ENCODE data around the gene ANO7. TPM values are rescaled to one million over a fixed set of nuclear protein-coding genes. Genes with fewer than 3 reads are reported as not detected.

ANO7 gene
- total and polyA plus RNA-seq, 7 experiments from 2014 or later, result 0.16 to 0.94 (median 0.30) TPM; not detected in 1

DNA sequence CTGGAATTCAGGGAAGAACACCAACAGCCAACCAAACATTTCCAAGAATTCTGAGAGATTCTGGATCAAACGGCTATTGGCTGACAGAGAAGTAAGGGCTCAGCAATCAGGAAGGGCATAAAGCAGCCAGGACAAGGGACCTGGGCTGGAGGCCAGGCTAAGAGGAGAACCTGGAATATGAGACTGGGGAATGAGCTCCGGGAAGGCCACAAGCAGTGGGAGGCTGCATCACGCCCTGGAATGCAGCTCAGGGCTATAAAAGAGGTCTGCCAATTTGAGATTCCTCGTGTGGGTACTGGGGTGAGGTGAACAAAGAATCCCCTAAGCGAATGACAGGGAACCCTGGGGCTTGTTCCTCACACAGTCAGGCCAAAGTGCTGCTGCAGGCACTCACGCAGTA, 60.4 kb downstream of the ANO7 start:
- ATAC-seq, result no peak
- H3K9me3 Mint-ChIP-seq, result no peaks in the 10 kb centered on the region
- H3K4me3 Mint-ChIP-seq, result no peak overlapping the region
- H3K4me1 Mint-ChIP-seq, result peaks cover 0 to 3% (median 0%) of the 10 kb centered on the region in 7 donors
- H3K27ac Mint-ChIP-seq, result no peak overlapping the region
- no peak overlapping the region for H3K27ac ChIP-seq (ENCODE audit: low read depth, low read length)
- H3K27me3 Mint-ChIP-seq, result no peaks in the 10 kb centered on the region
- no peaks in the 10 kb centered on the region for H3K27me3 ChIP-seq (ENCODE audit: control insufficient read depth in 2 of 2, insufficient read depth in 2 of 2, low read length in 2 of 2)
- ChIA-PET CTCF (no interaction called here), POLR2A (no interaction called here)
- H3K4me3 ChIP-seq (ENCODE audit: low read length), result no peak overlapping the region
- peaks cover 21 to 82% (median 44%) of the 10 kb centered on the region in 5 donors for H3K36me3 Mint-ChIP-seq
- no peaks in the 10 kb centered on the region for H3K9me3 ChIP-seq (ENCODE audit: control insufficient read depth in 2 of 3, low read length in 3 of 3)
- H3K4me1 ChIP-seq (ENCODE audit: control insufficient read depth in 2 of 2, insufficient read depth in 2 of 2, low read length in 2 of 2), result no peaks in the 10 kb centered on the region
- peaks cover 31 to 94% (median 41%) of the 10 kb centered on the region in 3 experiments for H3K36me3 ChIP-seq (ENCODE audit: control insufficient read depth in 2 of 3, insufficient read depth in 3 of 3, low read length in 3 of 3)
- no peak for DNase-seq
- intact Hi-C loops (cut with micrococcal nuclease), result no loop called here

DNA sequence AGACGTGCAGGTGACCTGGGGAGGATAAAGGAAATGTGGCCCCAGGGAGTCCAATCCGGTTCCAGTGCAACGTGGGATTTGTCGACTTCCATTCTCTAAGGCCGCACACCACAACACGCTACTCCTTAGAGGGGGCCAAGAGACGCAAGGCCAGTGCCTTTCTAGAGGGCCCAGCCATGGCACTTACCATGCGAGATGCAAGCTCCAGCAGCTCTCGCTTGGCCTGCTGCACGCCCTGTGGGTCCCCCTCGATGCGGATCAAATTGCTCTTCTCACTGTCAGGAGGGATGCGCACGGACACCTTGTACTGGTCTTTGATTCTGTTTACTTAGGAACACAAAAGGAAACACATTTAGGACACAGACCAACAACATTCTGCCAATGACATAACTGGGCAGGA, 61.2 kb downstream of the ANO7 start:
- intact Hi-C loops (cut with micrococcal nuclease), result no loop called here
- Mint-ChIP-seq H3K4me3 (no peak overlapping the region), H3K36me3 (peaks cover 17 to 77% (median 38%) of the 10 kb centered on the region in 5 donors), H3K27me3 (no peaks in the 10 kb centered on the region), H3K9me3 (no peaks in the 10 kb centered on the region), H3K4me1 (peaks cover 0 to 3% (median 0%) of the 10 kb centered on the region in 7 donors), H3K27ac (no peak overlapping the region)
- DNase-seq (no peak), ATAC-seq (no peak)
- POLR2A ChIA-PET, result no interaction called here
- Histone ChIP-seq H3K27me3 (ENCODE audit: control insufficient read depth in 2 of 2, insufficient read depth in 2 of 2, low read length in 2 of 2) (no peaks in the 10 kb centered on the region), H3K4me3 (ENCODE audit: low read length) (no peak overlapping the region), H3K4me1 (ENCODE audit: control insufficient read depth in 2 of 2, insufficient read depth in 2 of 2, low read length in 2 of 2) (no peaks in the 10 kb centered on the region), H3K9me3 (ENCODE audit: control insufficient read depth in 2 of 3, low read length in 3 of 3) (no peaks in the 10 kb centered on the region), H3K36me3 (ENCODE audit: control insufficient read depth in 2 of 3, insufficient read depth in 3 of 3, low read length in 3 of 3) (peaks cover 32 to 93% (median 43%) of the 10 kb centered on the region in 3 experiments), H3K27ac (ENCODE audit: low read depth, low read length) (no peak overlapping the region)
- CTCF ChIA-PET, result no interaction called here

DNA sequence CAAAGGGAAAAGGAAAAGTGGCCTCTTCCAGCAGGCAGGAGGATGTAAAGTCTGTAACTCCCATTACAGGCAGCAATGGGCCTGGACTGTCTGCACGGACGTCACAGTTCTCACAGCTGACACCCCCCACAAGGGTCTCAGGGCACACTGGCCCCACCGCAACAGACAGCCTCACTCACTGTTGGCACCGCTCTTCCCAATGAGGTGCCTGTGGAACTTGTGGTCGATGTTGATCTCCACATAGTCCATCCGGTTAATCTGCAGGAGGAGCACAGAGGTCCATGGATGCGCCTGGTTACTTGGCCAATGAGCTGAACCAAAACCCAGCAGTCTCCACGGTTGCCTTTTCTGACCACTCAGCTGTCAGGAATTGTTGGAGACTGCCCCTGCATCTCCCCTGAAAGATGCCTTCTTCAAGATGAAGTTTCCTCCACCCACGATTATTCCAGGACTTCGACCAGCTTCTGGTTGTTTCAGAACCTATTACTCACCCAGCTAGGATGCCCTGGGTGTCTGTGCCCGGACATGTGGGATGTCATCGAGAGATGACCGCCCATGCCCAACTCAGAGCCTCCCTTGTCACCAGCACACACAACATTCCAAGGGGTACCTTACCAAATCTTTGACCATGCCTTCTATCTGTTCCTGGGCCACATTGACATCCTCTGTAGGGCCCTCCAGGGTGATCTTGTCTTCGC, 64.5 kb downstream of the ANO7 start:
- CTCF ChIA-PET, result interaction anchor here (0.9 kb wide), 1 partner anchor 35 kb away, joined by 3 read pairs; no protein-coding TSS in a partner anchor
- peaks cover 22 to 76% (median 30%) of the 10 kb centered on the region in 5 donors for H3K36me3 Mint-ChIP-seq

DNA sequence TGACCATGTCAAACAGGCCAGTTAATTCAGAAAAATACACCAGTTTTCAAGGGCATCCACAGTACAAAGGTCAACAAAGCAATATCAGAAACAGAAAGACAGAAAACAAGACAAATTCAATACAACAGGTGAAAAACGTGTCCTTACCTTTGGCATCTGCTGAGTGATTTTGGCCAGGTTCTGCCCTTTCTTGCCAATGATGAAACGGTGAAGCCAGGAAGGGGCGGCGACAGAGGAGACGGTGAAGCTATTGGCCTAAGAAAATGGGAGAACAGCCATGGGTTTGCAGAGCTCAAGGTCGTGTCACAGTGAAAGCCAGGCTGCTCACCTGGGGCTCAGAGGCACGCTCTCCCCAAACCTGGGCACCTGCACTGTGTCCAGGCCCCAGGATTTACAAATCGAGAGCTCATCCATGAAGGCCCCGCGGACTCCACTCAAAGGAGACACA, 66.5 kb downstream of the ANO7 start:
- ChIA-PET CTCF (no interaction called here), POLR2A (no interaction called here)
- Histone ChIP-seq H3K4me1 (ENCODE audit: control insufficient read depth in 2 of 2, insufficient read depth in 2 of 2, low read length in 2 of 2) (no peaks in the 10 kb centered on the region), H3K27ac (ENCODE audit: low read depth, low read length) (no peak overlapping the region), H3K9me3 (ENCODE audit: control insufficient read depth in 2 of 3, low read length in 3 of 3) (no peaks in the 10 kb centered on the region), H3K4me3 (ENCODE audit: low read length) (no peak overlapping the region), H3K36me3 (ENCODE audit: control insufficient read depth in 2 of 3, insufficient read depth in 3 of 3, low read length in 3 of 3) (peaks cover 16 to 79% (median 30%) of the 10 kb centered on the region in 3 experiments), H3K27me3 (ENCODE audit: control insufficient read depth in 2 of 2, insufficient read depth in 2 of 2, low read length in 2 of 2) (no peaks in the 10 kb centered on the region)
- Mint-ChIP-seq H3K9me3 (no peaks in the 10 kb centered on the region), H3K27me3 (no peaks in the 10 kb centered on the region), H3K27ac (peak overlapping the region in 3 of 9 donors; percentile 46 to 64 (median 49)), H3K4me3 (no peak overlapping the region), H3K36me3 (peaks cover 18 to 60% (median 28%) of the 10 kb centered on the region in 5 donors), H3K4me1 (peaks cover 0 to 7% (median 0%) of the 10 kb centered on the region in 7 donors)
- intact Hi-C loops (cut with micrococcal nuclease), result no loop called here
- ATAC-seq, result no peak
- DNase-seq, result no peak

More for the DNA sequence above, 64.5 kb downstream of the ANO7 start:
- Mint-ChIP-seq H3K27ac (no peak overlapping the region), H3K4me3 (no peak overlapping the region), H3K9me3 (no peaks in the 10 kb centered on the region), H3K4me1 (peaks cover 0 to 3% (median 0%) of the 10 kb centered on the region in 7 donors), H3K27me3 (no peaks in the 10 kb centered on the region)
- H3K4me1 ChIP-seq (ENCODE audit: control insufficient read depth in 2 of 2, insufficient read depth in 2 of 2, low read length in 2 of 2), result no peaks in the 10 kb centered on the region
- peaks cover 28 to 88% (median 43%) of the 10 kb centered on the region in 3 experiments for H3K36me3 ChIP-seq (ENCODE audit: control insufficient read depth in 2 of 3, insufficient read depth in 3 of 3, low read length in 3 of 3)
- ATAC-seq (no peak), DNase-seq (no peak)
- H3K27me3 ChIP-seq (ENCODE audit: control insufficient read depth in 2 of 2, insufficient read depth in 2 of 2, low read length in 2 of 2), result no peaks in the 10 kb centered on the region
- no peak overlapping the region for H3K4me3 ChIP-seq (ENCODE audit: low read length)
- no peak overlapping the region for H3K27ac ChIP-seq (ENCODE audit: low read depth, low read length)
- H3K9me3 ChIP-seq (ENCODE audit: control insufficient read depth in 2 of 3, low read length in 3 of 3), result no peaks in the 10 kb centered on the region
- intact Hi-C loops (cut with micrococcal nuclease), result no loop called here
- POLR2A ChIA-PET, result no interaction called here

DNA sequence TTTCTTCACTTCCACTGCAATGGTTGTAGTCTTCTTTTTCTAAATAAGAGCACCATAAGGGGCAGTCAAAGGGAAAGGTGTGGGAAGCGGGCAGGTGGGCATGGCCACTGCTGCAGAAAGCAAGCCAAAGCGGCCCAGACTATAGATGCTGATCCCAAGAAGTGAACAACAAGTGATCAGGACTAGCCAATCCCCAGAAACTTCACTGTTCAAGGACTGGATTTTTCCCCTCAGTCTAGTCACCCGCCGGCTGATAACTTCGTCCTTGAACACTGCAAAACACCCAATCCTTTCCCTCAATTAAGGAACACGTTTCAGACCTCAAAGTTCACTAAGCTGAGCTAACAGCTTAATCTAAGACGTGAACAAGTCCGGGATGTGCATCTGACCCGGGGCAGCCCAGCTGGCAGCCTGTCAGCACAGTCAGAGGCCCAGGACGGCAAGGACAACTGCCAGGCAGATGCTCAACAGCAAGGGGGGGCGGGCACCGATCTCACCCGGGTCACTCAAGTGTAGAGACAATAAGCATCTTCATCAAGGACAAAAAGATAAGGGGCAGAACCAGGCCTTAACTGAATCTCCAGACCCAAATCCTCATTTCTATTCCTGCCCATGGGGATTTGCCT, 67.2 kb downstream of the ANO7 start:
- Mint-ChIP-seq H3K9me3 (no peaks in the 10 kb centered on the region), H3K27ac (no peak overlapping the region), H3K4me1 (peaks cover 0 to 7% (median 0%) of the 10 kb centered on the region in 7 donors), H3K4me3 (no peak overlapping the region), H3K36me3 (peaks cover 21 to 65% (median 28%) of the 10 kb centered on the region in 5 donors), H3K27me3 (no peaks in the 10 kb centered on the region)
- POLR2A ChIA-PET, result no interaction called here
- Histone ChIP-seq H3K27ac (ENCODE audit: low read depth, low read length) (no peak overlapping the region), H3K4me1 (ENCODE audit: control insufficient read depth in 2 of 2, insufficient read depth in 2 of 2, low read length in 2 of 2) (no peaks in the 10 kb centered on the region), H3K27me3 (ENCODE audit: control insufficient read depth in 2 of 2, insufficient read depth in 2 of 2, low read length in 2 of 2) (no peaks in the 10 kb centered on the region), H3K4me3 (ENCODE audit: low read length) (no peak overlapping the region), H3K36me3 (ENCODE audit: control insufficient read depth in 2 of 3, insufficient read depth in 3 of 3, low read length in 3 of 3) (peaks cover 16 to 79% (median 28%) of the 10 kb centered on the region in 3 experiments), H3K9me3 (ENCODE audit: control insufficient read depth in 2 of 3, low read length in 3 of 3) (no peaks in the 10 kb centered on the region)
- intact Hi-C loops (cut with micrococcal nuclease), result loop anchor here in 1 of 2 donors (2.0 kb wide), 1 partner anchor 45 kb away; no protein-coding TSS in a partner anchor
- CTCF ChIA-PET, result no interaction called here
- no peak for DNase-seq
- no peak for ATAC-seq

DNA sequence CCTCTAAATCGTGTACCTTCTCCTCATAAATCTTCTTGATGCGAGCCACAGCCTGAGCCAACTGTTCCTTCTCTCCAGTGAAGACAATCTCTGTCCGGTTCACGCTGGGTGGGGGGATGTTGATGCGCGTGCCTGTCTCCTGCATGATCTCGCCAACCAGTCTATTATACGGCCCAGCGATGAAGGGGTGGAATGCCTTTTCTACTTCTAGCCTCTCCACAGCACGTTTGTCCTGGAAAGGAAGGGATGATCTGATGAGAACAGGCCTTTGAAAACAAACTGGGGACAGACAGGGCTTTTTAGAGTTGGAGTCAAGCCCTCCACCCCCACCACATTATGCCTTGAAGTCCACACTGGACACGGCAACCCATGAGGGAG, 67.7 kb downstream of the ANO7 start:
- Histone ChIP-seq H3K9me3 (ENCODE audit: control insufficient read depth in 2 of 3, low read length in 3 of 3) (no peaks in the 10 kb centered on the region), H3K4me1 (ENCODE audit: control insufficient read depth in 2 of 2, insufficient read depth in 2 of 2, low read length in 2 of 2) (no peaks in the 10 kb centered on the region), H3K4me3 (ENCODE audit: low read length) (no peak overlapping the region), H3K36me3 (ENCODE audit: control insufficient read depth in 2 of 3, insufficient read depth in 3 of 3, low read length in 3 of 3) (peaks cover 16 to 79% (median 29%) of the 10 kb centered on the region in 3 experiments), H3K27ac (ENCODE audit: low read depth, low read length) (no peak overlapping the region), H3K27me3 (ENCODE audit: control insufficient read depth in 2 of 2, insufficient read depth in 2 of 2, low read length in 2 of 2) (no peaks in the 10 kb centered on the region)
- Mint-ChIP-seq H3K9me3 (no peaks in the 10 kb centered on the region), H3K27ac (no peak overlapping the region), H3K4me1 (peaks cover 0 to 7% (median 0%) of the 10 kb centered on the region in 7 donors), H3K27me3 (no peaks in the 10 kb centered on the region), H3K4me3 (no peak overlapping the region), H3K36me3 (peaks cover 22 to 66% (median 29%) of the 10 kb centered on the region in 5 donors)
- POLR2A ChIA-PET, result no interaction called here
- DNase-seq, result no peak
- intact Hi-C loops (cut with micrococcal nuclease), result loop anchor here in 1 of 2 donors (2.0 kb wide), 1 partner anchor 45 kb away; no protein-coding TSS in a partner anchor
- CTCF ChIA-PET, result no interaction called here
- ATAC-seq, result no peak
